Thyroid gland (tissue), 4 donors: ENCODE measurements around the gene RFTN2.

Source experiments
- CTCF ChIP-seq, 6 experiments: fragments of 200-600 bp in 3 of 6; fragments of 450-650 bp in 3 of 6; sonication (generic) in 3 of 6; IDR thresholded peaks; one replicate each; pipeline ENCODE4 v1.5.1; 2016 to 2019; ENCODE audit warnings: antibody characterized with exemption in 6 of 6, mild to moderate bottlenecking in 2 of 6, inconsistent platforms in 1 of 6, moderate library complexity in 1 of 6
- POLR2A ChIP-seq, 2 donors: fragments of 450-650 bp; IDR thresholded peaks; one replicate each; pipeline ENCODE4 v1.6.1; 2017; ENCODE audit warnings: antibody characterized with exemption in 2 of 2, mild to moderate bottlenecking in 2 of 2, moderate library complexity in 1 of 2

DNA sequence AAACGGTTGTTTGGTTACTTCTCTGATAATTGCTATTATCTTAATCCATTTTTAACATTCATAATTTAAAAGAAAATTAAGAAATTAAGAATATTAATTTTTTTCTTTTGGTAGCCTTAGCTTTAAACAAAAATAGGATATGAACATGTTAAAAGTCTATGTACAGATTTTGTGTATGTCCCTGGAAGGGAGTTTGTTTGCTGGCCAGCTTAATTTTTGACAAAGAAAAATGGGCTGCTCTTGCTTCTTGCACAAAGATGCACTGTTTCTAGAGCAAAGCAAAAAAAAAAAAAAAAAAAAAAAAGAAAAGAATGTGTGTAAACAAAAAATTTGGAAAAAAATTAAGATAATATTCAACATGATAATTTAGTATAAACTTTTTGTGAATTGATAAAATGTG lies 1.3 kb downstream of the RFTN2 start:
- TF ChIP-seq CTCF (IDR thresholded peaks at IDR 0.05): no peak
- TF ChIP-seq POLR2A (IDR thresholded peaks at IDR 0.05): no peak
